ENCODE measurements around the gene ATP10A. TPM values are rescaled to one million over a fixed set of nuclear protein-coding genes. Genes with fewer than 3 reads are reported as not detected.

The ATP10A gene
- total and polyA plus RNA-seq, 9 of the 15 experiments (the other 6 are each of a cell fraction or from before 2014, with no cell fraction given) = 0.09 TPM; not detected in 8

DNA sequence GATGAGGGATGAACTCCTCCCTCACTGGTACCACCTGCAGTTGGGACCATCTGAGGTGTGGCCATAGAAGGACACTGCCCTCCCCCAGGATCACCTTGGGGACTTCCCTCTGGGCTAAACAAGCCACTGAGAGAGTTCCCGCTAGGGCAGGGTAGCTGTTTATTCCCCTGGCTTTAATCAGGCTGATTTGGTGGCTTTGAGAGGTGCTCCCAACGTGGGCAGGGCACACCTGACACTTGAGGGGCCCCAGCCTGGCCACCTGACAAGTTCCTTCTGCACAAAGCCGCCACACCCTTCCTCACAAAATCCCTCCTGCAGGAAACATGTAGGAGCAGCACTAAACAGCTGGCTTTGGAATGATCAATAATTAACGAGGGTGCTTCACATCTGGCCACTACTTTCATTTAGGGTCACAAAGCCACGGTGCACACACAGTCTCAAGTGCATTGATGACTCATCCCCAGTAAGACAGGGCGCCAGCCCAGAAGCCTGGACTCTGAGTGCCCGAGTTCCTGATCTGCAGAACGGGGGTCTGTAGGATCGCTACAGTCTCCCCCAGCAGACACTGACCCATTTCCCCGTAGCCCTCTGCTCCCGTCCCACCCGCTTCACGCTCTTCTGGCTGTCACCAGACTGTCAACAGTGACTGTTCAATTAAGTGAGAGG, 75.1 kb downstream of the ATP10A start (continued):
- TF ChIP-seq, protein P1, sequence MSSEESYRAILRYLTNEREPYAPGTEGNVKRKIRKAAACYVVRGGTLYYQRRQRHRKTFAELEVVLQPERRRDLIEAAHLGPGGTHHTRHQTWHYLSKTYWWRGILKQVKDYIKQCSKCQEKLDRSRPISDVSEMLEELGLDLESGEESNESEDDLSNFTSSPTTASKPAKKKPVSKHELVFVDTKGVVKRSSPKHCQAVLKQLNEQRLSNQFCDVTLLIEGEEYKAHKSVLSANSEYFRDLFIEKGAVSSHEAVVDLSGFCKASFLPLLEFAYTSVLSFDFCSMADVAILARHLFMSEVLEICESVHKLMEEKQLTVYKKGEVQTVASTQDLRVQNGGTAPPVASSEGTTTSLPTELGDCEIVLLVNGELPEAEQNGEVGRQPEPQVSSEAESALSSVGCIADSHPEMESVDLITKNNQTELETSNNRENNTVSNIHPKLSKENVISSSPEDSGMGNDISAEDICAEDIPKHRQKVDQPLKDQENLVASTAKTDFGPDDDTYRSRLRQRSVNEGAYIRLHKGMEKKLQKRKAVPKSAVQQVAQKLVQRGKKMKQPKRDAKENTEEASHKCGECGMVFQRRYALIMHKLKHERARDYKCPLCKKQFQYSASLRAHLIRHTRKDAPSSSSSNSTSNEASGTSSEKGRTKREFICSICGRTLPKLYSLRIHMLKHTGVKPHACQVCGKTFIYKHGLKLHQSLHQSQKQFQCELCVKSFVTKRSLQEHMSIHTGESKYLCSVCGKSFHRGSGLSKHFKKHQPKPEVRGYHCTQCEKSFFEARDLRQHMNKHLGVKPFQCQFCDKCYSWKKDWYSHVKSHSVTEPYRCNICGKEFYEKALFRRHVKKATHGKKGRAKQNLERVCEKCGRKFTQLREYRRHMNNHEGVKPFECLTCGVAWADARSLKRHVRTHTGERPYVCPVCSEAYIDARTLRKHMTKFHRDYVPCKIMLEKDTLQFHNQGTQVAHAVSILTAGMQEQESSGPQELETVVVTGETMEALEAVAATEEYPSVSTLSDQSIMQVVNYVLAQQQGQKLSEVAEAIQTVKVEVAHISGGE (CRISPR knock-in tag; IDR thresholded peaks at IDR 0.05) = no peak
- no peak for TF ChIP-seq PHTF2 (CRISPR knock-in tag; IDR thresholded peaks at IDR 0.05)
- TF ChIP-seq CBFA2T2 (conservative IDR thresholded peaks at IDR 0.05) = 0 out of 2 replicates have a peak, but pooled peaks have one; percentile 4
- TF ChIP-seq FOSL1 (tag; conservative IDR thresholded peaks at IDR 0.05) = peak; percentile 41; the same call in 1 of the 2 replicates
- TF ChIP-seq JUND (IDR thresholded peaks at IDR 0.05; ENCODE audit: borderline replicate concordance, low read depth, low read length) = peak; percentile 77
- peak; percentile 60; the same call in 1 of the 3 replicates for TF ChIP-seq JUND (tag; IDR thresholded peaks at IDR 0.05; ENCODE audit: borderline replicate concordance, low read depth, low read length)
